CD4-positive, alpha-beta T cell (primary cell): ENCODE data around the gene IPMK. TPM values are rescaled to one million over a fixed set of nuclear protein-coding genes. Genes with fewer than 3 reads are reported as not detected.
A peak's percentile ranks its signal among the peaks of the same experiment; 100 is the strongest.

Source experiments
- ATAC-seq: fragments of 200-7000 bp; cut with Tn5 transposase; one replicate; pipeline ENCODE4 v1.10.0; 2022; ENCODE audit warnings: mild to moderate bottlenecking; ENCODE audit not compliant: poor library complexity
- CTCF ChIA-PET: fragments of 350-600 bp; sonication (Branson Sonifier 250); formaldehyde crosslinking; loops from one replicate; lab custom pipeline; 2021; ENCODE audit warnings: antibody characterized with exemption, inconsistent platforms; lab: Charles Lee
- POLR2A ChIA-PET: fragments of 350-600 bp; sonication (Branson Sonifier 250); formaldehyde crosslinking; loops from one replicate; lab custom pipeline; 2021; ENCODE audit warnings: antibody characterized with exemption, inconsistent platforms; lab: Charles Lee
- DNase-seq, 14 experiments: peaks; one replicate each; pipeline ENCODE4 v3.0.0-alpha.2; 2013 to 2020; ENCODE audit warnings: mixed read lengths in 2 of 14
- H3K27ac ChIP-seq, 2 donors: one replicate each; pipeline versions ENCODE4 v1.5.1 to v1.7.0; 2013; ENCODE audit warnings: low read length in 2 of 2, low read depth in 1 of 2, mild to moderate bottlenecking in 1 of 2
- H3K27me3 ChIP-seq, 2 experiments: 1 replicate in 1 of 2; 2 replicates in 1 of 2; pipeline versions ENCODE4 v1.6.1 to v1.7.0; 2013; ENCODE audit warnings: low read length in 2 of 2, control low read depth in 1 of 2, mild to moderate bottlenecking in 1 of 2, moderate library complexity in 1 of 2; ENCODE audit not compliant: insufficient read depth in 2 of 2, control insufficient read depth in 1 of 2
- H3K36me3 ChIP-seq: one replicate; pipeline ENCODE4 v1.6.1; 2013; ENCODE audit warnings: low read length, control low read depth; ENCODE audit not compliant: insufficient read depth
- H3K4me1 ChIP-seq: one replicate; pipeline ENCODE4 v1.6.1; 2013; ENCODE audit warnings: low read length, control low read depth; ENCODE audit not compliant: insufficient read depth
- H3K4me3 ChIP-seq: one replicate; pipeline ENCODE4 v1.5.1; 2013; ENCODE audit warnings: mild to moderate bottlenecking, low read length, moderate library complexity
- H3K9me3 ChIP-seq, 2 experiments: 1 replicate in 1 of 2; 2 replicates in 1 of 2; pipeline versions ENCODE4 v1.6.1 to v1.7.0; 2013; ENCODE audit warnings: low read length in 2 of 2, mild to moderate bottlenecking in 2 of 2, control low read depth in 1 of 2, moderate library complexity in 1 of 2; ENCODE audit not compliant: control insufficient read depth in 1 of 2, insufficient read depth in 1 of 2
- H3K27ac Mint-ChIP-seq: one replicate; pipeline ENCODE4 v1.8.0; 2020; ENCODE audit warnings: mixed read lengths
- H3K27me3 Mint-ChIP-seq: one replicate; pipeline ENCODE4 v1.8.0; 2021; ENCODE audit warnings: mixed read lengths
- H3K36me3 Mint-ChIP-seq: one replicate; pipeline ENCODE4 v1.8.0; 2021; ENCODE audit warnings: low read depth, mixed read lengths
- H3K4me1 Mint-ChIP-seq: one replicate; pipeline ENCODE4 v1.8.0; 2021; ENCODE audit warnings: low read depth, mixed read lengths
- H3K4me3 Mint-ChIP-seq: one replicate; pipeline ENCODE4 v1.8.0; 2020; ENCODE audit warnings: mild to moderate bottlenecking, mixed read lengths
- H3K9me3 Mint-ChIP-seq: one replicate; pipeline ENCODE4 v1.8.0; 2020; ENCODE audit warnings: mixed read lengths
- intact Hi-C, 2 experiments: fragments of 100-400 bp; cut with DNase I in 1 of 2; cut with micrococcal nuclease in 1 of 2; formaldehyde crosslinking; loops; one replicate each; pipeline versions ENCODE4 v1.15.1 to v1.9.0; 2023 to 2025; cut with DNase I, micrococcal nuclease
- total RNA-seq, 174 experiments: library from RNA in 2 of 174; stranded (reverse) in 2 of 174; gene quantifications; one replicate each; pipeline ENCODE4 v1.2.3 and lab custom pipeline; 2021 to 2026
- TF ChIP-seq, protein P1 (sequence below): fragments of 200-600 bp; IDR thresholded peaks from one replicate; pipeline ENCODE4 v1.8.0; 2022; ENCODE audit warnings: antibody characterized with exemption, mild to moderate bottlenecking

The IPMK gene
- total RNA-seq, 2 experiments from 2014 or later = 1.4 to 1.5 TPM

DNA sequence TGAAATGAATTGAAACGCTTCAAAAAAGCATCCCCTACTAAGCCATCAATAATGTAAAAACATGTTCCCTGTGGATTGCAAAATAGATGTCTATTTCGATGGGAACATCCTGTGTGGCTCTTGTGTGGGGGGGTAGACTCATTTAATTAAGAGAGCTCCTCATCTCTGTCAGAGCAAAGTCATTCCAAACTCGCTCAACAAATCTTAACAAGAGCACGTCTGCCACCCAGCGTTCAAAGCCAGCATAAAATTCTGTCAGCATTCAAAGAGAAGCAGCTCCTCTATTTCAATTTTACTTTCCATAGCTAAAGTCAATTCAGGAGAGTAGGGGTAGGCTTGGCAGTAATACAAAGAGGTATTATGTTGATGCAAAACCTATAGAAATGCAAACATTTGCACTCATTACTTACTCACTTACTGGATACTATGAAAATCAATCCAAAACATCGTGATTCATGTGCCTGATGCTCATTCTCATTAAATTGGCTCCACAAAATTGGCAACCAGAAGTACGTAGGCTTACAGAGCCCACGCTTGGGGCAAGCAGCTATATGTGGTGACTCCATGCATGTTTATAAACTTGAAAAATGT lies 114.9 kb downstream of the IPMK start:
- Mint-ChIP-seq H3K9me3 (no peaks in the 10 kb centered on the region), H3K27me3 (peaks cover 44% of the 10 kb centered on the region), H3K36me3 (no peaks in the 10 kb centered on the region), H3K4me1 (no peaks in the 10 kb centered on the region), H3K27ac (no peak overlapping the region), H3K4me3 (no peak overlapping the region)
- H3K4me3 ChIP-seq = no peak overlapping the region
- DNase-seq = peak in 10 of 14 experiments; percentile 1 to 34 (median 13)
- ChIA-PET POLR2A (no interaction called here), CTCF (no interaction called here)
- no peak for ATAC-seq
- no peak overlapping the region for H3K27ac ChIP-seq
- intact Hi-C loops = loop anchor here in 1 of 2 experiments (5.0 kb wide), 1 partner anchor 815 kb away; no protein-coding TSS in a partner anchor
- H3K36me3 ChIP-seq = no peaks in the 10 kb centered on the region
- H3K27me3 ChIP-seq = no peaks in the 10 kb centered on the region
- no peaks in the 10 kb centered on the region for H3K9me3 ChIP-seq
- H3K4me1 ChIP-seq = no peaks in the 10 kb centered on the region
- TF ChIP-seq, protein P1, sequence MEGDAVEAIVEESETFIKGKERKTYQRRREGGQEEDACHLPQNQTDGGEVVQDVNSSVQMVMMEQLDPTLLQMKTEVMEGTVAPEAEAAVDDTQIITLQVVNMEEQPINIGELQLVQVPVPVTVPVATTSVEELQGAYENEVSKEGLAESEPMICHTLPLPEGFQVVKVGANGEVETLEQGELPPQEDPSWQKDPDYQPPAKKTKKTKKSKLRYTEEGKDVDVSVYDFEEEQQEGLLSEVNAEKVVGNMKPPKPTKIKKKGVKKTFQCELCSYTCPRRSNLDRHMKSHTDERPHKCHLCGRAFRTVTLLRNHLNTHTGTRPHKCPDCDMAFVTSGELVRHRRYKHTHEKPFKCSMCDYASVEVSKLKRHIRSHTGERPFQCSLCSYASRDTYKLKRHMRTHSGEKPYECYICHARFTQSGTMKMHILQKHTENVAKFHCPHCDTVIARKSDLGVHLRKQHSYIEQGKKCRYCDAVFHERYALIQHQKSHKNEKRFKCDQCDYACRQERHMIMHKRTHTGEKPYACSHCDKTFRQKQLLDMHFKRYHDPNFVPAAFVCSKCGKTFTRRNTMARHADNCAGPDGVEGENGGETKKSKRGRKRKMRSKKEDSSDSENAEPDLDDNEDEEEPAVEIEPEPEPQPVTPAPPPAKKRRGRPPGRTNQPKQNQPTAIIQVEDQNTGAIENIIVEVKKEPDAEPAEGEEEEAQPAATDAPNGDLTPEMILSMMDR = peak; percentile 33

DNA sequence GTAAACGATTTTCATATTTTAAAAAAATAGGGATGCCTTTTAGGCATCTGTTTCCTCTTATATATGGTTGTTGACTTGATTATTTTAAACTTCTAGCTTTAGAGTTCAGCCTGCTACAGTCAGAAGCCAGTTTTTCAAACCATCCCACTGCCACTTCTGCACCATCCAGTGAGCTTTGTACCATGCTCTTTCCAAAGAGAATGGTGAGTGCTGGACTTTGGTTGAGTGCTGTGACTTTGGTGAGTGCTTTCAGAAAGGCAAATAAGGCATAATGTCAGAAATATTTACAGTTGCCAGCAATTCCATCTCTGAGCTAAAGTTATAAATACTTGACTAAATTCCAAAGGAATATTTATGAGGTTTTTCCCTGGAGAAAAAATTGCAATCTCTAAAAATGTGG lies 117.4 kb downstream of the IPMK start:
- CTCF ChIA-PET = no interaction called here

DNA sequence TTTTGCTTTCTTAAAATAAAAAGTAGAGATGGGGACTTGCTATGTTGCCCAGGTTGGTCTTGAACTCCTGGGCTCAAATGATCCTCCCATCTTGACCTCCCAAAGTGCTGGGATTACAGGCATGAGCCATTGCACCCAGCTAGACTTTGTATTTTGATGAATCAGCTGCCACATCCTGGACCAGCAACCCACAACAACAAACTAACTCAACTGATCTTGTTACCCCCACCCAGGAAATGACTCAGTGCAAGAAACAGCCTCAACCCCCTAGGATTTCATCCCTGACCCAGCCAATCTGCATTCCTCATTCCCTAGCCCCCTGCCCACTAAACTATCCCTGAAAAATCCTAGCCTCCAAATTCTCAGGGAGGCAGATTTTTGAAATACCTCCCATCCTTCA lies 123.8 kb downstream of the IPMK start:
- no peaks in the 10 kb centered on the region for H3K36me3 Mint-ChIP-seq
- CTCF ChIA-PET = no interaction called here
- no peak overlapping the region for H3K4me3 Mint-ChIP-seq
- H3K27ac ChIP-seq = no peak overlapping the region
- no peaks in the 10 kb centered on the region for H3K4me1 Mint-ChIP-seq
- ATAC-seq (no peak), DNase-seq (no peak)
- no peak overlapping the region for H3K4me3 ChIP-seq
- POLR2A ChIA-PET = no interaction called here
- H3K9me3 Mint-ChIP-seq = no peaks in the 10 kb centered on the region
- TF ChIP-seq, protein P1 = no peak
- H3K27me3 Mint-ChIP-seq = peaks cover 21% of the 10 kb centered on the region
- H3K4me1 ChIP-seq = no peaks in the 10 kb centered on the region
- H3K27me3 ChIP-seq = no peaks in the 10 kb centered on the region
- no peaks in the 10 kb centered on the region for H3K36me3 ChIP-seq
- no peaks in the 10 kb centered on the region for H3K9me3 ChIP-seq
- no peak overlapping the region for H3K27ac Mint-ChIP-seq
- intact Hi-C loops = no loop called here

More for the DNA sequence above, 117.4 kb downstream of the IPMK start:
- Histone ChIP-seq H3K4me3 (no peak overlapping the region), H3K9me3 (no peaks in the 10 kb centered on the region), H3K27ac (no peak overlapping the region), H3K36me3 (no peaks in the 10 kb centered on the region), H3K4me1 (no peaks in the 10 kb centered on the region), H3K27me3 (no peaks in the 10 kb centered on the region)
- DNase-seq (no peak), ATAC-seq (no peak)
- H3K36me3 Mint-ChIP-seq = no peaks in the 10 kb centered on the region
- H3K4me1 Mint-ChIP-seq = no peaks in the 10 kb centered on the region
- POLR2A ChIA-PET = no interaction called here
- H3K9me3 Mint-ChIP-seq = no peaks in the 10 kb centered on the region
- H3K27me3 Mint-ChIP-seq = peaks cover 43% of the 10 kb centered on the region
- no peak overlapping the region for H3K4me3 Mint-ChIP-seq
- TF ChIP-seq, protein P1 = no peak
- intact Hi-C loops = loop anchor here in 1 of 2 experiments (5.0 kb wide), 1 partner anchor 813 kb away; no protein-coding TSS in a partner anchor
- H3K27ac Mint-ChIP-seq = no peak overlapping the region

Other genes starting within 250 kb of the IPMK start
- gene CISD1, start 1.3 kb upstream of the IPMK start, total RNA-seq = 1 to 10 TPM; 1.5 to 2.0 TPM
- gene UBE2D1, start 67.1 kb upstream of the IPMK start, total RNA-seq = 1 to 10 TPM; 6.0 to 7.8 TPM
- 10 to 100 TPM; 43.7 to 50.5 TPM for gene TFAM, start 117.5 kb upstream of the IPMK start, total RNA-seq
- gene BICC1, start 245.0 kb upstream of the IPMK start, total RNA-seq = not detected